HG03378 (cell line): Measurements from ENCODE around the gene ASXL2.
"Not testable (repeated sequence)": the region's sequence is repeated elsewhere in the genome, so short reads cannot be mapped to it uniquely, and the experiment has no call there.

Experiments used
- ATAC-seq: cut with Tn5 transposase; IDR thresholded peaks from one replicate; pipeline ENCODE4 v1.9.1; 2021; ENCODE audit warnings: mild to moderate bottlenecking, moderate library complexity; ENCODE audit not compliant: unreplicated experiment

ASXL2 gene

DNA sequence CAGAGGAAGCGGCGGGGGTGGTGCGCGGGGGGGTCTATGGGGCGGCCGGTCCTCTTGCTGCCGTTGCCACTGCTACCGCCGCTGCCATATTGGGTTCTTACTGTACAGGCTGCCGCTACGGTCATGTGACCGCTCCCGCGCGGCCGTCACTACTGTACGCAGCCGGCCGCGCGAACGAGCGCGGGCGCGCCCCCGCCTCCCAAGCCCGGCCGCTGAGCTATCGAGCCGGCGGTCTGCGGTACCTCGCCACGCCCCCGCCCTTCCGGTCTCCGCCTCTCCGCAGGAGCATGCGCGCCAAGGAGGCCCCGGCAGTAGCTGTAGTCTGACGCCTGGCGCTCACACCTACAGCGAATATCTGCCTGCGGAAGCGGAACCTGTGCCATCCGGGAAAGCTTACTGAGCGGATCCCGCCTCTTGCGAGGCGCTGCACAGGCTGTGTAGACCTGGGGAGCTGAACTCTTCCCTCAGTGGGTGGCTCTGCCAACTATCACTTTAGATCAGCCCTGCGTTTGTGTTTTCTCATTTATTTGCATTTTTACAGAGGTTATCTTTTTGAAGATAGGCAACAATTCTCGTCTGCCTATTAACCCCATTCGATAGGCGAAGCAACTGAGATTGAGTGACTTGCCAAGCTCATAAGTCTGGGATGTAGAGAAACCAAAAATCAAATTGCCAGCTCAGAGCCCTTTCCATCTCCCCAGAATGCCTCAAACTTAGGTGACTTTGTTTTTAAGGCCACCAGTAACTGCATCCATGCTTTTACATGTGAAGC lies at the start of gene ASXL2:
ASXL2 (minus strand) TSS at position 127 of the 772 bp plus-strand sequence. CDS start 265 bp downstream, outside the sequence.
- peak; percentile 82 for ATAC-seq

DNA sequence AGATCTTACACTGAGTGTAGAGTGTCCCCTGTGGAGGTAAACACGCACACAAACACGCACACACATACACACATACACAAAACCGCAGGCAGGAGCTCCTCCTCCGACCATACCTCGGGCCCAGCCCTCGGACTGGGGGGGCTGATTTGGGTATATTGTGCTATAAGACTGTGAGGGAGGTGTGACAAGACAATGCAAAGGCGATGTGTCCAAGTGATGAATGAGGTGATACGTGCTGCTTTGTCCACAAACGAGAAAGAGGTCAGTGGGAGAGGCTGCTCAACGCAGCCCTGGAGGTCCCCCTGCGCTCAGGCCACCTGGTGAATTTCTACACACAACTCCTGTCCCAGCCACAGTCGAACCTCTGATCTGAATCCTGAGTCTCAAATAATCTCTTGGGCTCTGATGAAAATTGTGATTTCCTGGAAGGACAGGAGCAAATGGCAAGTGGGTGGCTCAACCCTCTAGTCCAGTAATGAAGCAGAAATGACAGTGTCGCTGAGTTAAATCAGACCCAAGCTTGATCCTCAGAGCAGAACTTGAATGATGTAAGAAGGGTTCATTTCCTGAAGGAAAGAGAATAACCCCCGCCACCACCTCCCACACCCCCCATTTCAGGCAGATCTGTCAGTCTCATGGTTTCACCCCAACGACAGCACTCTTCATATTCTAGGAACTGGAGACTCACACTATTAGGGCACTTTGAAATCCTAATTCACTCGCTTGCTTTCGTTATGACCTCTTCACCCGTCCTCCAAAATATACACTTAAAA lies 48.9 kb upstream of the ASXL2 start:
- no peak for ATAC-seq

DNA sequence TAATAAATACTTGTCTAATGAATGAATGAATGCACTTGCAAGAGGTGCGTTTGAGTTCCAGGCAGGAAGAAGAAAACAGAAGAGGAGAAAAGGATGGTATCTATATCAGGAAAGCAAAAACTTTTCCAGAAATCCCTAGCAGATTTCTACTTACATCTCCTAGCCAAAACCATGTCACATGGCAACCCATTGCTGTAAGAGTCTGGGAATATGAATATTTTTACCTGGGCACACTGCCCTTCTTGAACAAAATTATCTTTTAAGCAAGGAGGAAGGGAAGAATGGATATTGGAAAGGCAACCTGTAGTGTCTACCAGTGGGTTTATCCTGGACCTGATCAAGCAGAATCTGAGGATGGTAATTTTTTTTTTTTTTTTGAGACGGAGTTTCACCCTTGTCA lies 44.2 kb upstream of the ASXL2 start:
- ATAC-seq: no peak

DNA sequence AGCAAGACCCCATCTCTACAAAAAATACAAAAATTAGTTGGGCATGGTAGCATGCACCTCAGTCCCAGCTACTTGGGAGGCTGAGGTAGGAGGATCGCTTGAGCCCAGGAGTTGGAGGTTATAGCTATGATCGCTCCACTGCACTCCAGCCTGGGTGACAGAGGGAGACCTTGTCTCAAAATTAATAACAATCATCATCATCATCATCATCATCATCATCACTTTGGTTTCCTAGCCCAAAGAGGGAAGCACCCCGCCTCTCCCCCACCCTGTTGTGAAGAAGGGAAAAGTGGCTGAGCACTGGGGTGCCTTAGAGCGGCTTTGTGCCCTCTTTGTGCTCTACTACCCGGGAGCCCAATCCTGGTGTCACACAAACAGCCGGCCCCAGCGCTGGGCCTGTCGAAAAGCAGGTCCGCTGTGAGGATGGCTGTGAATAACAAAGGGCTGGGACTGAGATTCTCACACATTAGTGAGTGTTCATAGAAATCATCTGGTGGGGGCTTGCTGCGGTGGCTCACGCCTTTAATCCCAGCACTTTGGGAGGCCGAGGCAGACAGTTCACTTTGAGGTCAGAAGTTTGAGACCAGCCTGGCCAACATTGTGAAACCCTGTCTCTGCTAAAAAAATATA lies 42.6 kb upstream of the ASXL2 start:
- no peak for ATAC-seq

DNA sequence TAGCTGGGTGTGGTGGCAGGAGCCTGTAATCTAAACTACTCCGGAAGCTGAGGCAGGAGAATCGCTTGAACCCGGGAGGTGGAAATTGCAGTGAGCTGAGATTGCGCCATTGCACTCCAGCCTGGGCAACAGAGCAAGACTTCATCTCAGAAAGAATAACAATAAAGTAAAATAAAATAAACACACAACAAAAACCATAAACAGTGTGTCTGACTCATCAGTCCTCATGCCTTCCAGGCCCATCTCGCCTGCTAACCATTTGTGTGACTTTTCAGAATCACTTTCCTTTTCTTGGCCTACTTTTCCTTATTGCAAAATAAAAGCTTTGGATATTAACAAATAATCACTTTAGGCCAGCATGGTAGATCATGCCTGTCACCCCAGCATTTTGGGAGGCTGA lies 42.0 kb upstream of the ASXL2 start:
- no peak for ATAC-seq

DNA sequence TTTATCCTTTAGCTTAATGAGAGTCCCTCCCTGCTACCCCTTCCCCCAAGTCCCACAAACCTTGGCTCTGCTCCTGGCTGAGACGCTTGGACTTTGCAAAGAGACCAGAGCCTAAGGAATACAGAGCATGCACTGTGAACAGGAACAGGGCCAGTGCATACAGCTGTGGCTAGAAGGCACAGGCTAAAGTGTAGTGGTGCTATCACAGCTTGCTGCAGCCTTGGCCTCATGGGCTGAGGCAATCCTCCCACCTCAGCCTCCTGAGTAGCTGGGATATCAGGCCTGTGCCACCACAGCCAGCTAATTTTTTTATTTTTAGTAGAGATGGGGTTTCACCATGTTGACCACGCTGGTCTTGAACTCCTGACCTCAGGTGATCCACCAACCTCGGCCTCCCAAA lies 39.5 kb upstream of the ASXL2 start:
- ATAC-seq: no peak

DNA sequence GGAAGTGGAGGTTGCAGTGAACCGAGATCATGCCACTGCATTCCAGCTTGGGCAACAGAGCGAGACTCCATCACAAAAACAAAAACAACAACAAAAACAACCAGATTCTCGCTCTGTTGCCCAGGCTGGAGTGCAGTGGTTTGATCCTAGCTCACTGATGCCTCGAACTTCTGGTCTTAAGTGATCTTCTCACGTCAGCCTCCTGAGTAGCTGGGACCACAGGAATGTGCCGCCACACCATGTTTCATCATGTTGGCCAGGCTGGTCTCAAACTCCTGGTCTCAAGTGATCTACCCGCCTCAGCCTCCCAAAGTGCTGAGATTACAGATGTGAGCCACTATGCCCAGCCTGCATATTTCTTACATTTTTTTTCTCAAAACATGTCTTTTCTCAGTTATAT lies 39.1 kb upstream of the ASXL2 start:
- not testable (repeated sequence) for ATAC-seq

DNA sequence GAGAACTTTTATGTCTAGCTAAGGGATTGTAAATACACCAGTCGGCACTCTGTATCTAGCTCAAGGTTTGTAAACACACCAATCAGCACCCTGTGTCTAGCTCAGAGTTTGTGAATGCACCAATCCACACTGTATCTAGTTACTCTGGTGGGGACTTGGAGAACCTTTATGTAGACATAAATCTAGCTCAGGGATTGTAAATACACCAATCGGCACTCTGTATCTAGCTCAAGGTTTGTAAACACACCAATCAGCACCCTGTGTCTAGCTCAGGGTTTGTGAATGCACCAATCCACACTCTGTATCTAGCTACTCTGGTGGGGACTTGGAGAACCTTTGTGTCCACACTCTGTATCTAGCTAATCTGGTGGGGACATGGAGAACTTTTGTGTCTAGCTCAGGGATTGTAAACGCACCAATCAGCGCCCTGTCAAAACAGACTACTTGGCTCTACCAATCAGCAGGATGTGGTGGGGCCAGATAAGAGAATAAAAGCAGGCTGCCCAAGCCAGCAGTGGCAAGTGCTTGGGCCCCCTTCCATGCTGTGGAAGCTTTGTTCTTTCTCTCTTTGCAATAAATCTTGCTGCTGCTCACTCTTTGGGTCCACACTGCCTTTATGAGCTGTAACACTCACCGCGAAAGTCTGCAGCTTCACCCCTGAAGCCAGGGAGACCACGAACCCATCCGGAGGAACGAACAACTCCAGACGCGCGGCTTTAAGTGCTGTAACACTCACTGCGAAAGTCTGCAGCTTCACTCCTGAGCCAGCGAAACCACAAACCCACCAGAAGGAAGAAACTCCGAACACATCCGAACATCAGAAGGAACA lies 37.9 kb upstream of the ASXL2 start:
- ATAC-seq: not testable (repeated sequence)

DNA sequence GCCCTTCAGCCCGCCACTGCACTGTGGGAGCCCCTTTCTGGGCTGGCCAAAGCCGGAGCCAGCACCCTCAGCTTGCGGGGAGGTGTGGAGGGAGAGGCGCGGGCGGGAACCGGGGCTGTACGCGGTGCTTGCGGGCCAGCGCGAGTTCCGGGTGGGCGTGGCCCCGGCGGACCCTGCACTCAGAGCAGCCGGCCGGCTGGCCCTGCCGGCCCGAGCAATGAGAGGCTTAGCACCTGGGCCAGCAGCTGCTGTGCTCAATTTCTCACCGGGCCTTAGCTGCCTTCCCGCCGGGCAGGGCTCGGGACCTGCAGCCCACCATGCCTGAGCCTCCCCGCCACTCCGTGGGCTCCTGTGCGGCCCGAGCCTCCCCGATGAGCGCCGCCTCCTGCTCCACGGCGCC lies 37.1 kb upstream of the ASXL2 start:
- not testable (repeated sequence) for ATAC-seq

DNA sequence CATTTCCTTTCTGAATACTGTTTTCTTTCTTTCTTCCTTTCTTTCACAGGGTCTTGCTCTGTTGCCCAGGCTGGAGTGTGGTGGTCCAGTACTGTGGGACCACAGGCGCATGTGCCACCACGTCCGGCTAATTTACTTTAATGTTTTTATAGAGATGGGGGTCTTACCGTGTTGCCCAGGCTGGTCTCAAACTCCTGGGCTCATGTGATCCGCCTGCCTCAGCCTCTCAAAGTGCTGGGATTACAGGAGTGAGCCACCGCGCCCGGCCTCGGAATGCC lies 35.3 kb upstream of the ASXL2 start:
- not testable (repeated sequence) for ATAC-seq

DNA sequence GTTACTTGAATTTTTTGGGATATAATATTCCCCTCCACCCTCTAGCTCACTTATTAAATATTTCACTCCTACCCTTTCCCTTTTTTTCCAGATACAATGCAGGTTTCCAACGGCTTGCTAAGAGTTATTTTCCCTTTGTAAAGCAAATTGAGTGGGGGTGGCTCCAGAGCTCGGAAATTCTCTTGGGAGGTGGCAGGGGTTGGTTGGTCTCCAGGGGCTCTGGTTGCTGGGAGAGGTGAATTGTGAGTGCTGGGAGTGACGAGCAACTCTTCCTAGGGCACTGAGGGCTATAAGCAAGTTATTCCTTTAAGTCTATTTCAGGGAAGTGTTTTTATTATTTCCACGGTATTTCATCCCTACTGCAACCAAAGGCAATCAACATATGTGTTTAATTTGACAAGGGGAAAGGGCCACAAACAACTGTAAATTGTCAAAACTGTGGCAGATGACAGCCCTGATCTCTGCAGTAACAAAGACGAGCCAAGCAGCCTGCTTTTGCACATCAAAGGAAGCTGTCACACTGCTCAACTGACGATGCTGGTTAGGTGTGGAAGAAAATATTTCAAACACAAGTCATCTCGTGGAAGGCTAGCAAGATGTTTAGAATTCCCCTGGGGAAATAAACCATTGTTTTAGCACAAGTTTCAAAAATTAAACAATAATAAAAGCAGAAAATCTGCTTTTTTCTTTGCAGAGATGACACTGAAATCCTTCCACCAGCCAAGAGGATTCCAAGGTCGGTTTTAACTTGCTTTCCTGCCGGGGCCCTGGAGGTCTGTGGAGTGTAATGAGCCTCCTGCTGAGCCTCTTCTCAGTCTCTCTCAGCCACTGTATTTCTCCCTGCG lies 34.8 kb upstream of the ASXL2 start:
- no peak for ATAC-seq

DNA sequence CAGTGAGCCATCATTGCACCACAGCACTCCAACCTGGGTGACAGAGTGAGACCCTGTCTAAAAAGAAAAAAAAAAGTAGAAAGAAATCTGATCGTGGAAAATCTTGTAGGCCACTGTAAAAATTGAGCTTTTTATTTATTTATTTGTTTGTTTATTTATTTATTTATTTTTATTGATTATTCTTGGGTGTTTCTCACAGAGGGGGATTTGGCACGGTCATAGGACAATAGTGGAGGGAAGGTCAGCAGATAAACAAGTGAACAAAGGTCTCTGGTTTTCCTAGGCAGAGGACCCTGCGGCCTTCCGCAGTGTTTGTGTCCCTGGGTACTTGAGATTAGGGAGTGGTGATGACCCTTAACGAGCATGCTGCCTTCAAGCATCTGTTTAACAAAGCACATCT lies 31.3 kb upstream of the ASXL2 start:
- not testable (repeated sequence) for ATAC-seq

DNA sequence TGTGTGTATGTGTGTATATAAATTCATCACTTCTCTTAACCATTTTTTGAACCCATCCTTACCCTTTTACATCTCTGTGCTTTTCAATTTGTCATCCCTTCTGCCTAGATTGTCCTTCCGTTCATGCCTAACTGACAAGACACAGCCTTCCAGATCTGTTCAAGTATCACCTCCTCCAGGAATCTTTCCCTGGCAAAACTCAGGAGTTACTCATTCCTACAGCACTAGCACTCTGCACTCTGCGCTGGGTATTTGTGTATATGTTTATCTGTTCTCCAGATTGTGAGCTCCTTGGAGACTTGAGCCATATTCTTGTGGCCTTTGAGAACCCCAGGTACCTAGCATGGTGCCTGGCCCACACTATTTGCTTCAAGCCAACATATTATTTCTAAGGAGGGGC lies 26.8 kb upstream of the ASXL2 start:
- ATAC-seq: no peak

DNA sequence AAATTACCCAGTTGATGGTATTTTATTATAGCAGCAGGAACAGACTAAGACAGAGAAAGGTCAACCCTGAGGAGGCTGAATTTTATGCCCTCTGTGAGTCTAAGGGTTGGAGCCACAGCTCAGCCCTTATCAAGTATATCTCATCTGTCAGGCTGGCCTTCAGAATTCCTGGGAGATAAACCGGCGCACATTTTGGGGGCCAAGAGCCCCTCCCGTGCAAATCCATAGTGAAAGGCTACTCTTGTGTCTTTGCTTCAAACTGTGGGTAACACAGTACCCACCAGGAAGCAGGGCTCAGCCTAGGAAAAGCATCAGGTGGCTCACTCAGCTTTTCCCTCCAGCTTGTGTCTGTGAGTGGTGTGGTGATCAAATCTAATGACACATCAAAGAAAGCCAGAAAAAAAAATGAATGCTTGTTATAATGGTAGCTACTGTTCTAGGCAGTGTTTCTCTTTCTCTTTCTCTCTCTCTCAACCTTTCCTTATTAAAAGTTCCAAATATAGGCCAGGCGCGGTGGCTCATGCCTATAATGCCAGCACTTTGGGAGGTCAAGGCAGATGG lies 25.0 kb upstream of the ASXL2 start:
- ATAC-seq: no peak

DNA sequence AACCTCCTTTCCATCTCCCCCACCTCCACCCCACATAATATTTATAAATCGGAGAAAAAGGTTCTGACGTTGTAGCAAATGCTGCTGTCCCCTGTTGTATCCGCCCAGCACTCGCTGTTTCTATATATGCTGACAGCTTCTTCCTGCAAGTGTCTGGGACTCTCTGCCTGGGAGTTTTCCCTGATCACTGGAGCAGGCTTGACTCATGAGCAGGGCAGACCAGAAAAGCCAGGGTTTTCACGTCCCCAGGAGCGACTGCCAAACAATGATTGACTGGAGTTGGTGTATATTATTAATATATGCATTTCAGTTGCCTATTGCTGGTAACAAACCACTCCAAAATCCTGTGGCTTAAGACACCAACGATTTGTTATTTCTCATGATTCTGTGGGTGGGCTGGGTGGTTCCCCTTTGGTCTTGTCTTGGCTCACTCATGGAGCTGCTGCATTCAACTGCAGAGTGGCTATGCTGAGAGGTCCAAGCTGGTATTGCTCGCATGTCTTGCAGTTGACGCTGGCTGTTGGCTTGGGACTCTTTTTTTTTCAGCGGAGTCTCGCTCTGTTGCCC lies 21.2 kb upstream of the ASXL2 start:
- no peak for ATAC-seq

DNA sequence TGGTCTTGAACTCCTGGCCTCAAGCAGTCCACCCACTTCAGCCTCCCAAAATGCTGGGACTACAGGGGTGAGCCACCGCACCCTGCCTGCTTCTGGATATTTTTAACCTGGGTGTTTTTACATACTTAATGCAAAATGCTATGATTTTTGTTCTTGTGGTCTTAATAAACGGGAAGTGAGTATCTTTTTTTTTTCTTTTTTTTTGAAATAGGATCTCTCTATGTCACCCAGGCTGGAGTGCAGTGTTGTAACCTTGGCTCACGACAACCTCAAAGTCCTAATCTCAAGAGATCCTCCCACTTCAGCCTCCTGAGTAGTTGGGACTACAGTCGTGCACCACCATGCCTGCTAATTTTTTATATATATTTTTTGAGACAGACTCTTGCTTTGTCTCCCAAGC lies 19.2 kb upstream of the ASXL2 start:
- ATAC-seq: no peak

DNA sequence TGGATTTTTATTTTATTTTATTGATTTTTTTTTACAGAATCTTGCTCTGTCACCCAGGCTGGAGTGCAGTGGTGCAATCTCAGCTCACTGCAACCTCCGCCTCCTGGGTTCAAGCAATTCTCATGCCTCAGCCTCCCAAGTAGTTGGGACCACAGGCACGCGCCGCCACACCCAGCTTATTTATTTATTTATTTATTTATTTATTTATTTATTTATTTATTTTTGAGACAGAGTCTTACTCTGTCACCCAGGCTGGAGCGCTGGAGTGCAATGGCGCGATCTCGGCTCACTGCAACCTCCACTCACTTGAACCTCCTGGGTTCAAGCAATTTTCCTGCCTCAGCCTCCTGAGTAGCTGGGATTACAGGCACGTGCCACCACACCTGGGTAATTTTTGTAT lies 18.0 kb upstream of the ASXL2 start:
- not testable (repeated sequence) for ATAC-seq

DNA sequence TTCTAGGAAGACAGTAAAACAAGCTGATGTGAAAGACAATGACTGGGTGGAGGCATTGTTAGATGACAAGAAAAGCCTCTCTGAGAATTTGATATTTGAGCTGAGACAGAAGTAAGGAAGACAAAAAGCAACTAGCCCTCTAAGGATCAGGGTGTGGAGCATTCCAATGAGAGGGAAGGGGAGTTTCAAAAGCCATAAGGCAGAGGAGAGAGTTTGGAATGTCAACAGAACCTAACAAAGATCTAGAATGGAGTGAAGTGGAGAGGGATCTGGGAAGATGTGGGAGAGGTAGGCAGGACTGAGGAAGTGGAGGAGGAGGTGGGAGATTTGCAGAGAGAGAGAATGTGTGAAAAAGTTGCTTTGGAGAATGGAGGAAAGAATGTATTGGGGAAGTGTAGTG lies 17.3 kb upstream of the ASXL2 start:
- no peak for ATAC-seq

DNA sequence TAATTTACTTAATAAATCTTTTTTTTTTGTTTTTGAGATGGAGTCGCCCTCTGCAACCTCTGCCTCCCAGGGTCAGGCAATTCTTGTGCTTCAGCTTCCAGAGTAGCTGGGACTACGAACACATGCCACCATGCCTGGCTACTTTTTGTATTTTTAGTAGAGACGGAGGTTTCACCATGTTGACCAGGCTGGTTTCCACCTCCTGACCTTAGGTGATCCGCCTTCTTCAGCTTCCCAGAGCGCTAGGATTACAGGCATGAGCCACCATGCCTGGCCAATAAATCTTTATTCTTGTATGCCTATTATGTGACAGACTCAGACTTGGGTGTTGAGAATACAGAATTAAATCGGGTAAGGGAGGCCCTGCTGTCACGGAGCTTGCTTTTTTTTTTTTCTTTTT lies 16.7 kb upstream of the ASXL2 start:
- no peak for ATAC-seq
